Measurements from ENCODE around the gene BTBD7.

GRCh38 chr14:93333631-93334103 lies 831 bp upstream of the BTBD7 start:
- no peak for TF ChIP-seq CTCF (IDR thresholded peaks at IDR 0.05)
- no peak for TF ChIP-seq EP300 (IDR thresholded peaks at IDR 0.05)
- no peak for TF ChIP-seq POLR2AphosphoS5 (IDR thresholded peaks at IDR 0.05)

All from stomach (tissue), 4 donors.